Kidney epithelial cell (primary cell): ENCODE data around the gene SEC62. TPM values are rescaled to one million over a fixed set of nuclear protein-coding genes. Genes with fewer than 3 reads are reported as not detected.
"Not testable (repeated sequence)": the region's sequence is repeated elsewhere in the genome, so short reads cannot be mapped to it uniquely, and the experiment has no call there.

Source experiments
- DNase-seq: peaks from one replicate; pipeline ENCODE4 v3.0.0-alpha.2; 2010; ENCODE audit warnings: low read depth
- H3K27me3 ChIP-seq: 2 replicates; pipeline ENCODE4 v1.6.0; 2011; ENCODE audit warnings: low read length; ENCODE audit not compliant: control insufficient read depth, insufficient read depth
- H3K36me3 ChIP-seq: 2 replicates; pipeline ENCODE4 v1.5.1; 2011; ENCODE audit warnings: low read length; ENCODE audit not compliant: control insufficient read depth, insufficient read depth
- H3K4me3 ChIP-seq: 2 replicates; pipeline ENCODE4 v1.5.1; 2011; ENCODE audit warnings: low read depth, mild to moderate bottlenecking, control low read depth, low read length
- CTCF ChIP-seq: IDR thresholded peaks from 2 replicates; pipeline ENCODE4 v1.5.1; 2011; ENCODE audit warnings: mild to moderate bottlenecking, moderate library complexity, low read length, control low read depth, inconsistent platforms; ENCODE audit not compliant: insufficient read depth, poor library complexity, severe bottlenecking
- total RNA-seq: library from RNA; depleted of rRNA; stranded (reverse); fragments of >200 nt; gene quantifications from 2 replicates; pipeline ENCODE4 v1.2.3, GENCODE V29; 2015

The SEC62 gene
- total RNA-seq, 1 donor from 2014 or later, result 31.1 TPM

- no peak for TF ChIP-seq CTCF
- no peak for DNase-seq
- H3K27me3 ChIP-seq, result no peaks in the 10 kb centered on the region
- no peaks in the 10 kb centered on the region for H3K36me3 ChIP-seq
- H3K4me3 ChIP-seq, result no peak overlapping the region
Observed at GRCh38 chr3:170012683-170013400, 46.2 kb downstream of the SEC62 start.

- no peak for TF ChIP-seq CTCF
- no peak for DNase-seq
Observed at GRCh38 chr3:170016057-170016456, 49.5 kb downstream of the SEC62 start.

GRCh38 chr3:170019306-170019705, 52.7 kb downstream of the SEC62 start:
- H3K27me3 ChIP-seq, H3K4me3 ChIP-seq, H3K36me3 ChIP-seq, DNase-seq: not testable (repeated sequence)

More at GRCh38 chr3:170016057-170016456, 49.5 kb downstream of the SEC62 start:
- H3K4me3 ChIP-seq, result no peak overlapping the region
- H3K27me3 ChIP-seq, result no peaks in the 10 kb centered on the region
- no peaks in the 10 kb centered on the region for H3K36me3 ChIP-seq

GRCh38 chr3:170021083-170021482, 54.5 kb downstream of the SEC62 start:
- no peak for DNase-seq
- no peaks in the 10 kb centered on the region for H3K27me3 ChIP-seq
- no peak overlapping the region for H3K4me3 ChIP-seq
- no peaks in the 10 kb centered on the region for H3K36me3 ChIP-seq
- no peak for TF ChIP-seq CTCF

GRCh38 chr3:170022336-170022735, 55.7 kb downstream of the SEC62 start:
- Histone ChIP-seq H3K36me3 (no peaks in the 10 kb centered on the region), H3K4me3 (no peak overlapping the region), H3K27me3 (no peaks in the 10 kb centered on the region)
- no peak for DNase-seq
- no peak for TF ChIP-seq CTCF

- DNase-seq, result no peak
- no peaks in the 10 kb centered on the region for H3K36me3 ChIP-seq
- H3K4me3 ChIP-seq, result no peak overlapping the region
- no peaks in the 10 kb centered on the region for H3K27me3 ChIP-seq
- TF ChIP-seq CTCF, result no peak
Observed at GRCh38 chr3:170023165-170023564, 56.6 kb downstream of the SEC62 start.
